K562 (cell line): ENCODE measurements around the gene GDF15. TPM values are rescaled to one million over a fixed set of nuclear protein-coding genes. Genes with fewer than 3 reads are reported as not detected.

Source experiments
- ARID4B ChIP-seq: sonication (generic); formaldehyde crosslinking; IDR thresholded peaks from 2 replicates; pipeline ENCODE4 v1.8.0; 2022; ENCODE audit warnings: mild to moderate bottlenecking, missing genetic modification reagents
- CXXC5 ChIP-seq: fragments of 250-450 bp; sonication (Bioruptor Pico); IDR thresholded peaks from 2 replicates; pipeline ENCODE4 v1.8.0; 2022; ENCODE audit warnings: inconsistent platforms, mild to moderate bottlenecking, moderate library complexity
- HINFP ChIP-seq: fragments of 450-650 bp; conservative IDR thresholded peaks from 2 replicates; pipeline ENCODE4 v1.6.1; 2016; ENCODE audit warnings: missing genetic modification characterization, low read depth, mild to moderate bottlenecking, control low read depth, missing compliant biosample characterization
- RB1 ChIP-seq: fragments of 450-650 bp; IDR thresholded peaks from 2 replicates; pipeline ENCODE4 v1.6.1; 2017; ENCODE audit warnings: low read depth, mild to moderate bottlenecking
- RNF2 ChIP-seq: sonication (generic); IDR thresholded peaks from 2 replicates; pipeline ENCODE4 v1.6.1; 2016
- RREB1 ChIP-seq: fragments of 250-450 bp; sonication (Bioruptor Pico); IDR thresholded peaks from 2 replicates; pipeline ENCODE4 v1.4.0; 2020
- SETDB1 ChIP-seq: IDR thresholded peaks from one replicate; pipeline ENCODE4 v1.6.1; 2012; ENCODE audit warnings: low read length, control low read depth, inconsistent platforms
- ZBED1 ChIP-seq: IDR thresholded peaks from 2 replicates; pipeline ENCODE4 v1.6.1; 2014
- polyA plus RNA-seq, 8 experiments: library from polyadenylated mRNA; depleted of rRNA in 4 of 8; stranded (reverse) in 5 of 8; unstranded in 3 of 8; fragments of >200 nt; fragmentation: Nextera tagmentation in 2 of 8; fragmentation: Illumina TruSeq in 1 of 8; extraction: Ambion mirVana in 2 of 8; extraction: Trizol in 1 of 8; gene quantifications; 2 replicates each; pipeline versions ENCODE4 v1.2.1 to v1.2.3, GENCODE V29; 2011 to 2014; ENCODE audit warnings: inconsistent platforms in 1 of 8, missing spikeins in 1 of 8
- total RNA-seq, 7 experiments: library from RNA; depleted of rRNA in 6 of 7; stranded (reverse); fragments of >200 nt in 6 of 7; fragmentation: Illumina TruSeq in 2 of 7; extraction: Trizol in 2 of 7; gene quantifications; 2 replicates each; pipeline versions ENCODE4 v1.2.1 to v1.2.3, GENCODE V29; 2011 to 2021; ENCODE audit warnings: low replicate concordance in 1 of 7

Gene GDF15
- total and polyA plus RNA-seq, 9 of the 15 experiments (the other 6 are each of a cell fraction or from before 2014, with no cell fraction given) = 2.3 to 82.4 (median 12.5) TPM

GRCh38 chr19:18417250-18418028, 31.5 kb downstream of the GDF15 start (continued):
- peak; percentile 67; the same call in 1 of the 2 replicates for TF ChIP-seq RREB1
- no peak for TF ChIP-seq HINFP (tag)
- peak; percentile 65; the same call in 1 of the 2 replicates for TF ChIP-seq ARID4B (CRISPR knock-in tag)
- TF ChIP-seq SETDB1 = no peak
- TF ChIP-seq RB1 = peak; percentile 64
- peak; percentile 78 for TF ChIP-seq CXXC5 (CRISPR knock-in tag)
- no peak for TF ChIP-seq ZBED1
- peak; percentile 41; the same call in 1 of the 2 replicates for TF ChIP-seq RNF2
